Osteocyte (in vitro differentiated cells): ENCODE measurements around the gene CPA5. TPM values are rescaled to one million over a fixed set of nuclear protein-coding genes. Genes with fewer than 3 reads are reported as not detected.

Experiments
- DNase-seq: peaks from one replicate; pipeline ENCODE4 v3.0.0; 2021; ENCODE audit warnings: mixed read lengths; ENCODE audit not compliant: unreplicated experiment; ENCODE audit errors: extremely low spot score
- H3K27ac Mint-ChIP-seq: one replicate; pipeline ENCODE4 v1.8.0; 2021; ENCODE audit warnings: mild to moderate bottlenecking, mixed read lengths; ENCODE audit not compliant: unreplicated experiment
- H3K27me3 Mint-ChIP-seq: one replicate; pipeline ENCODE4 v1.8.0; 2021; ENCODE audit warnings: mixed read lengths; ENCODE audit not compliant: unreplicated experiment
- H3K36me3 Mint-ChIP-seq: one replicate; pipeline ENCODE4 v1.8.0; 2021; ENCODE audit warnings: mixed read lengths; ENCODE audit not compliant: unreplicated experiment
- H3K4me1 Mint-ChIP-seq: one replicate; pipeline ENCODE4 v1.8.0; 2021; ENCODE audit warnings: mixed read lengths; ENCODE audit not compliant: unreplicated experiment
- H3K4me3 Mint-ChIP-seq: one replicate; pipeline ENCODE4 v1.8.0; 2021; ENCODE audit warnings: mild to moderate bottlenecking, moderate library complexity, mixed read lengths; ENCODE audit not compliant: unreplicated experiment
- H3K9me3 Mint-ChIP-seq: one replicate; pipeline ENCODE4 v1.8.0; 2021; ENCODE audit warnings: mixed read lengths; ENCODE audit not compliant: unreplicated experiment
- total RNA-seq: library from RNA; stranded (reverse); gene quantifications from 2 replicates; pipeline ENCODE4 v1.2.1, GENCODE V29; 2021
- TF ChIP-seq, protein P1 (sequence below): fragments of 200-600 bp; sonication (generic); IDR thresholded peaks from 2 replicates; pipeline ENCODE4 v1.5.0; 2021; ENCODE audit warnings: antibody characterized with exemption, mild to moderate bottlenecking, moderate library complexity

Gene CPA5
- total RNA-seq, 1 donor from 2014 or later = 0.51 TPM

DNA sequence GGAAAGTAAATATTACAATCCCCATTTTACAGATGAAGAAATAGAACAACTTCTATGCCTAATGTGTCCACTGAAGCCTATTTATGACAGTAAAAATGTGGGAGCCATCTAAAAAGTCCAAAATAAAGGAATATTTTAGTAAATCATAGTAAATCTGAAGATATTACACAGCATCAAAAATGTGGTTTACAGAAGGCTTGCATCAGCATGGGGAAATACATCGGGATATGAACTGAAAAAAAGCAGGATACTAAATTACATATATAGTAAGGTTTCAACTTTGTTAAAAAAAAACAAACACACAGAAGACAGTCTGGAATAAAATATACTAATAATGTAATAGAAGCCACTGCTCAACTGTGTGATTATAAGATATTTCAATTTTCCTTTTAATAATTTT is 56.5 kb downstream of the CPA5 start:
- Mint-ChIP-seq H3K4me1 (peaks cover 50% of the 10 kb centered on the region), H3K9me3 (no peaks in the 10 kb centered on the region), H3K27me3 (no peaks in the 10 kb centered on the region), H3K4me3 (no peak overlapping the region), H3K27ac (peak overlapping the region; percentile 98), H3K36me3 (peaks cover 18% of the 10 kb centered on the region)
- TF ChIP-seq, protein P1, sequence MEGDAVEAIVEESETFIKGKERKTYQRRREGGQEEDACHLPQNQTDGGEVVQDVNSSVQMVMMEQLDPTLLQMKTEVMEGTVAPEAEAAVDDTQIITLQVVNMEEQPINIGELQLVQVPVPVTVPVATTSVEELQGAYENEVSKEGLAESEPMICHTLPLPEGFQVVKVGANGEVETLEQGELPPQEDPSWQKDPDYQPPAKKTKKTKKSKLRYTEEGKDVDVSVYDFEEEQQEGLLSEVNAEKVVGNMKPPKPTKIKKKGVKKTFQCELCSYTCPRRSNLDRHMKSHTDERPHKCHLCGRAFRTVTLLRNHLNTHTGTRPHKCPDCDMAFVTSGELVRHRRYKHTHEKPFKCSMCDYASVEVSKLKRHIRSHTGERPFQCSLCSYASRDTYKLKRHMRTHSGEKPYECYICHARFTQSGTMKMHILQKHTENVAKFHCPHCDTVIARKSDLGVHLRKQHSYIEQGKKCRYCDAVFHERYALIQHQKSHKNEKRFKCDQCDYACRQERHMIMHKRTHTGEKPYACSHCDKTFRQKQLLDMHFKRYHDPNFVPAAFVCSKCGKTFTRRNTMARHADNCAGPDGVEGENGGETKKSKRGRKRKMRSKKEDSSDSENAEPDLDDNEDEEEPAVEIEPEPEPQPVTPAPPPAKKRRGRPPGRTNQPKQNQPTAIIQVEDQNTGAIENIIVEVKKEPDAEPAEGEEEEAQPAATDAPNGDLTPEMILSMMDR = no peak
- no peak for DNase-seq

DNA sequence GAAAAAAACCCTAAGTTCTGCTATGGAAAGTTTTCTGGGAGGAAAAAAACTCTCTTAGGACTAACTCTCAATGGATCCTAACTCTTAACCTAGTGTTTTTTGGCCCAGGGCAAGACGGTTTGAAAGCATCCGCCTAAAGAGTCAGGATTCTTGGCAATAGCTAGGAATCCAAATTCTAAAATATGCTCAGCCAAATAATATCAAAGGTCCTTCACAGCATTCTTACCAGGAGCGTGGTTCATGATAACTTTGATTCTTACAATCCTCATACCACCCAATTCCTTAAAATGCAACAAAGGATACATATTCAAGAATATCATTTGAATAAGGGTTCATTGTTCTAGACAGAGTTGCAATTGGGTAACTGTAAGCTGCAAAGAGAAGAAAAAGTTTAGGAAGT is 57.0 kb downstream of the CPA5 start:
- peaks cover 46% of the 10 kb centered on the region for H3K4me1 Mint-ChIP-seq
- peak overlapping the region; percentile 14 for H3K27ac Mint-ChIP-seq
- no peak for DNase-seq
- H3K27me3 Mint-ChIP-seq = no peaks in the 10 kb centered on the region
- peaks cover 18% of the 10 kb centered on the region for H3K36me3 Mint-ChIP-seq
- no peaks in the 10 kb centered on the region for H3K9me3 Mint-ChIP-seq
- no peak overlapping the region for H3K4me3 Mint-ChIP-seq
- TF ChIP-seq, protein P1 = no peak

DNA sequence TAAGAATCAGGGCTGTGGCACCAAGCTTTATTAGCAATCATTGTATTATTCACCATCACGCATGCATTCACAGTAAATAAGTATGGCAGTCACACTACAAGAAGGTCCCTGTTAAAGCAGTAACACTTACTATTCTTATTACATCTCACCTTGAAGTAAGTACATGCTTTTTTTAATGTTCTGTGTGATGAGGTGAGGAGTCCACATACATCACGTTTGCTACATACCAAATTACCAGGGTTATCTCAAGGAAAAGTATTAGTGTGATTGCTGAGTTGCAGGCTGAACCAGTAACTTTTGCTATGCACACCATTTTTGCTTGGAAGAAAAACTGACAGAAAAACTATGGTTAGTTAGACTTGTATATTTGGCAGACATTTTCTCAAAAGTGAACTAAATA is 60.4 kb downstream of the CPA5 start:
- Mint-ChIP-seq H3K4me1 (peaks cover 35% of the 10 kb centered on the region), H3K9me3 (no peaks in the 10 kb centered on the region), H3K4me3 (no peak overlapping the region)

DNA sequence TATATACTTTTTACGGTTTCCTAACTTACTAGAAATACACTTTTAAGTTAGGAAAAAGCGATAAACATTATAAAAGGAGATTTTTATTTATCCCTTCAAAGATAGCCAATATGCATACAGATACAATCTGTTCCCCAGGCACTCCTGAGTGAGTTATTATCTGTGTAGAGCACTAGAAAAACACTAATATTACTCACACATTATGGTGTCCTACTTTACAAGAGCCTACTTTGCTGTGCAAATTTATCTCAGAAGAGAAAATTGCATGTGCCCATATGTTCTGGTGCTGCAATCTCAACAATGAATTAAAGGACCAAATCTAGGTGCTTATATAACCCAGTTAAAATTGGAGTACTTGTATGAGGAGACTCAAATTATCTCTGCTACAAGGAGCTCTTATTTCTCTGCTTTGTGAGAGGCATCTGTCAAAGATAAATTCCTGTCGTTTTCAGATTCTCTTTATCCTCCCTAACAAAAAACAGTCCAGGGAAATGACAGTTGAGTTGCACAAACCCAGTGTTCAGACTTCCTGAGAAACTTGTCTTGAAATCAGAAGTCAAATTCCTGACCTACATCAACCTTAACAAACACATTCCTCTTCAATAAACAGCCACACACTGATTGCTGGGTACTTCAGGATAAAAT is 64.6 kb downstream of the CPA5 start:
- H3K4me3 Mint-ChIP-seq = no peak overlapping the region
- peaks cover 7% of the 10 kb centered on the region for H3K36me3 Mint-ChIP-seq
- DNase-seq = no peak
- no peaks in the 10 kb centered on the region for H3K27me3 Mint-ChIP-seq
- H3K9me3 Mint-ChIP-seq = no peaks in the 10 kb centered on the region
- TF ChIP-seq, protein P1 = no peak
- peak overlapping the region; percentile 77 for H3K27ac Mint-ChIP-seq
- H3K4me1 Mint-ChIP-seq = peaks cover 27% of the 10 kb centered on the region

More for the DNA sequence above, 60.4 kb downstream of the CPA5 start:
- Mint-ChIP-seq H3K27me3 (no peaks in the 10 kb centered on the region), H3K36me3 (peaks cover 11% of the 10 kb centered on the region), H3K27ac (no peak overlapping the region)
- TF ChIP-seq, protein P1 = no peak
- no peak for DNase-seq

DNA sequence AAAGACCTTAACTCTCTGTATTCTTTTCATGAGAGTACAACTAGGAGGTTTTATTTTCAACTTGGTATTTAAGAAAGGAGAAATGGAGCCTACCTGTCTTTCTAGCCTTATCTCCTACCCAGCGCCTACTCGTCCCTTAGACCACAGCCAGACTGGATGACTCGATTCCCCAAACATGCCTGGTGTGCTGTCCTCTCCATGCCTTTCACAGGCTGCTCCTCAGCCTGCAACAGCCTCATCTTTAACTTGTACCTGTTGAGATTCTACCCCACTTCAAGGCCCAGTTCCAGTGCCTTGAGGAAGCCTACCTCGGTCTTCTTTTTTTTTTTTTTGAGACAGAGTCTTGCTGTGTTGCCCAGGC is 65.1 kb downstream of the CPA5 start:
- Mint-ChIP-seq H3K27ac (peak overlapping the region; percentile 77), H3K27me3 (no peaks in the 10 kb centered on the region), H3K9me3 (no peaks in the 10 kb centered on the region), H3K4me3 (no peak overlapping the region), H3K36me3 (peaks cover 6% of the 10 kb centered on the region), H3K4me1 (peaks cover 27% of the 10 kb centered on the region)
- DNase-seq = no peak
- TF ChIP-seq, protein P1 = no peak
